Natural killer cell treated with Interleukin-12 subunit alpha and Interleukin-12 subunit beta and Interleukin-15 and Interleukin-18, amount 100 ng/mL, for 72 hours (primary cell): ENCODE measurements around the gene THOC7. TPM values are rescaled to one million over a fixed set of nuclear protein-coding genes. Genes with fewer than 3 reads are reported as not detected.

Source experiments
- ATAC-seq, 2 donors: fragments of 150-1000 bp; cut with Tn5 transposase in 1 of 2; sonication (Bioruptor Pico), chemical (Tn5 transposase) in 1 of 2; 2 replicates each; pipeline ENCODE4 v1.10.0; 2021
- DNase-seq: peaks from one replicate; pipeline ENCODE4 v3.0.0; 2022; ENCODE audit warnings: low spot score
- H3K27ac Mint-ChIP-seq, 2 donors: 1 replicate in 1 of 2; 2 replicates in 1 of 2; pipeline ENCODE4 v1.8.0; 2022; ENCODE audit warnings: mixed read lengths in 2 of 2, mild to moderate bottlenecking in 1 of 2, moderate library complexity in 1 of 2
- H3K27me3 Mint-ChIP-seq, 2 donors: 1 replicate in 1 of 2; 2 replicates in 1 of 2; pipeline ENCODE4 v1.8.0; 2022; ENCODE audit warnings: mixed read lengths in 2 of 2
- H3K36me3 Mint-ChIP-seq: one replicate; pipeline ENCODE4 v1.8.0; 2022; ENCODE audit warnings: mixed read lengths
- H3K4me1 Mint-ChIP-seq, 2 donors: 1 replicate in 1 of 2; 2 replicates in 1 of 2; pipeline ENCODE4 v1.8.0; 2022; ENCODE audit warnings: low read depth in 2 of 2, mixed read lengths in 2 of 2, mild to moderate bottlenecking in 1 of 2
- H3K4me3 Mint-ChIP-seq: one replicate; pipeline ENCODE4 v1.8.0; 2022; ENCODE audit warnings: mixed read lengths
- H3K9me3 Mint-ChIP-seq: 2 replicates; pipeline ENCODE4 v1.8.0; 2022; ENCODE audit warnings: mixed read lengths
- total RNA-seq, 2 donors: library from RNA; stranded (reverse); gene quantifications; one replicate each; pipeline ENCODE4 v1.2.3, GENCODE V29; 2022

Gene THOC7
- total RNA-seq, 2 donors from 2014 or later = 65.7 to 74.1 TPM

- Mint-ChIP-seq H3K27ac (no peak overlapping the region), H3K36me3 (no peaks in the 10 kb centered on the region)
These were observed 18.4 kb downstream of the THOC7 start for GRCh38 chr3:63845215-63845614.

DNA sequence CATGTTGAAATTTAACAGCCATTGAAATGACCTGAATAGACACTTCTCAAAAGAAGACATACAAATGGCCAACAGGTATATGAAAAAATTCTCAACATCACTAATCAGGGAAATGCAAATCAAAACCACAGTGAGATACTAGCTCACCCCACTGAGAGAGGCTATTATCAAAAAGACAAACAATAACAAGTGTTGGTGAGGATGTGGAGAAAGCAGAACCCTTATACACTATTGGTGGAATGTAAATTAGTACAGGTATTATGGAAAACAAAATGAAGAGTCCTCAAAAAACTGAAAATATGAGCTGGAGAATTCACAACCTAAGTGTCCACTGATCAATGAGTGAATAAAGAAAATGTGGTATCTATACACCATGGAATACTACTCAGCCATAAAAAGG lies 21.5 kb downstream of the THOC7 start:
- no peak for DNase-seq
- H3K9me3 Mint-ChIP-seq = peaks cover 5% of the 10 kb centered on the region
- H3K27me3 Mint-ChIP-seq = no peaks in the 10 kb centered on the region
- peaks cover 0 to 7% of the 10 kb centered on the region in 2 donors for H3K4me1 Mint-ChIP-seq
- no peaks in the 10 kb centered on the region for H3K36me3 Mint-ChIP-seq
- ATAC-seq = no peak
- H3K27ac Mint-ChIP-seq = no peak overlapping the region
- no peak overlapping the region for H3K4me3 Mint-ChIP-seq

More at GRCh38 chr3:63845215-63845614, 18.4 kb downstream of the THOC7 start:
- no peak overlapping the region for H3K4me3 Mint-ChIP-seq
- ATAC-seq (no peak), DNase-seq (no peak)
- H3K27me3 Mint-ChIP-seq = no peaks in the 10 kb centered on the region
- H3K4me1 Mint-ChIP-seq = peaks cover 0 to 7% of the 10 kb centered on the region in 2 donors
- H3K9me3 Mint-ChIP-seq = peaks cover 5% of the 10 kb centered on the region

DNA sequence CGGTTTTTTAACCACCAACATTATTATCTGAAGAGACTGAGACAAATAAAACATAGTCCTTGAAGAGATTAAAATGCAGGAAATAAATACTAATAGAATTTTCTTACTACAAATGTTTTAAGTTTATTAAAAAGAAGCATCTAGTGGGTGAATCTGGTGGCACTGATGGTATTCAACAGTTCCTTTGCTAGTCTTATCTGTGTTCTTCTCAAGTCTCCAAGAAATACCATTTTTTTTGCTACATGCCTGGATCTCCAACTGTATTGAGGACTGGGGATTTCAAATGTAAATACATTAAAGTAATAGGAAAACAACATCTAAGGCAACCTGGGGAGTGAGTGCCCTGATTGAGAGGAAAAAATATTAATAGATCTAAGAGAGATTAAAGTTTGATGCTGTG lies 21.9 kb downstream of the THOC7 start:
- H3K36me3 Mint-ChIP-seq = no peaks in the 10 kb centered on the region
- DNase-seq = no peak
- no peak overlapping the region for H3K4me3 Mint-ChIP-seq
- H3K27me3 Mint-ChIP-seq = no peaks in the 10 kb centered on the region
- H3K4me1 Mint-ChIP-seq = peaks cover 0 to 7% of the 10 kb centered on the region in 2 donors
- ATAC-seq = no peak
- H3K27ac Mint-ChIP-seq = no peak overlapping the region
- H3K9me3 Mint-ChIP-seq = peaks cover 5% of the 10 kb centered on the region

DNA sequence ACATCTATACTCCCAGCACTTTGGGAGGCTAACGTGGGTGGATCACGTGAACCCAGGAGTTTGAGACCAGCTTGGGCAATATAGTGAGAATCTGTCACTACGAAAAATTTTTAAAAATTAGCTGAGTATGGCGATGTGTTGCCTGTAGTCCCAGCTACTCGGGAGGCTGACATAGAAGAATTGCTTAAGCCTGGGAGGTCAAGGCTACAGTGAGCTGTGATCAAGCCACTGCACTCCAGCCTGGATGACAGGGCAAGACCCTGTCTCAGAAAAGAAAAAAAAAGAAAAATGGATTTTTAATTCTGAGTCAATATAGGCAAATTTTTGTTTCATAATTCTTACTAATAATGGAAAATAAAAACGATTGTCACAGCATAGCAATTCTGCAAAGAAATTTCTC lies 31.2 kb downstream of the THOC7 start:
- no peak overlapping the region for H3K27ac Mint-ChIP-seq
- H3K4me1 Mint-ChIP-seq = no peaks in the 10 kb centered on the region
- H3K4me3 Mint-ChIP-seq = no peak overlapping the region
- H3K27me3 Mint-ChIP-seq = no peaks in the 10 kb centered on the region
- no peaks in the 10 kb centered on the region for H3K9me3 Mint-ChIP-seq
- ATAC-seq (no peak), DNase-seq (no peak)
- peaks cover 5% of the 10 kb centered on the region for H3K36me3 Mint-ChIP-seq

DNA sequence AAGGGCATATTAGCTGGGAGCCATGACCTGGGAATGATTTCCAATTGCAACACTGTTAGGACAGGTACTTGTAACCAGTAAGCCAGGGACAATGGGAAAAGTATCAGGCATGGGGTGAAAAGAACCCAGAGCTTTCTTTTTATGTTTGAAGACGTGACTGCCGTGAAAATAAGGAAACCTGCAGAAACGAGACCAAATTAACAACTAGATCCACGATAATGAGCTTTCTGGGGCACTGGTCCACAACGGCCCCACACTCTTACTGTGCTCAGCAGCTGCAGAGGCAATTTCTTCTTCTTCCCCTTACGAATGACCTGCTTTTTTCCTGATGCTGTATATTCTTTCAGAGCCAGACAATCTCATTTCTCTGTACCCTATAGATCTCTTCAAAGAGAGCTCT lies 33.1 kb downstream of the THOC7 start:
- peaks cover 5% of the 10 kb centered on the region for H3K36me3 Mint-ChIP-seq
- no peaks in the 10 kb centered on the region for H3K4me1 Mint-ChIP-seq
- no peaks in the 10 kb centered on the region for H3K27me3 Mint-ChIP-seq
- no peaks in the 10 kb centered on the region for H3K9me3 Mint-ChIP-seq
- no peak overlapping the region for H3K27ac Mint-ChIP-seq
- ATAC-seq = no peak
- no peak for DNase-seq
- H3K4me3 Mint-ChIP-seq = no peak overlapping the region

DNA sequence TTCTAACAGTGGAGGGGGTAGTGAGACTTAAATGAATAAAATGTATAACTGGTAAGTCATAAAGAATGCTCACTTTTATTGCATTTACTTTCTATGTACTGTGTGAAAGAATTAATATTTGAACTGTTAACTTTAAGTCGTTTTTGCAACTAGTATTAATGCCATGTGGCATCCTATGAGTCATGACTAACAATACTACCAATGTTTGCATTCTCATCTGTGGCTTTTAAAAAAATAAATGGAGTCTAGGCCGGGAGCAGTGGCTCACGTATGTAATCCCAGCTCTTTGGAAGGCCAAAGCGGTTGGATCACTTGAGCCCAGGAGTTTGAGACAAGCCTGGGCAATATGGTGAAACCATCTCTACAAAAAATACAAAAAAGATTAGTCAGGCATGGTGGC lies 39.3 kb downstream of the THOC7 start:
- DNase-seq (no peak), ATAC-seq (no peak)
- Mint-ChIP-seq H3K36me3 (peaks cover 3% of the 10 kb centered on the region), H3K27me3 (no peaks in the 10 kb centered on the region), H3K4me1 (no peaks in the 10 kb centered on the region), H3K4me3 (no peak overlapping the region), H3K9me3 (no peaks in the 10 kb centered on the region), H3K27ac (no peak overlapping the region)

- H3K27ac Mint-ChIP-seq = no peak within 1 kb of the TSS
- H3K4me1 Mint-ChIP-seq = peaks cover 16 to 20% of the 10 kb centered on the region in 2 donors
- H3K27me3 Mint-ChIP-seq = no peaks in the 10 kb centered on the region
- no peaks in the 10 kb centered on the region for H3K9me3 Mint-ChIP-seq
- no peak for DNase-seq
- peaks cover 5% of the 10 kb centered on the region for H3K36me3 Mint-ChIP-seq
- ATAC-seq = no peak
- no peak within 1 kb of the TSS for H3K4me3 Mint-ChIP-seq
These were observed 44.5 kb downstream of the THOC7 start, which contains the start of gene C3orf49 for GRCh38 chr3:63819151-63819398. TSS of gene C3orf49 (plus strand) at chr3:63819299. CDS start at chr3:63819472, 173 bp downstream.

DNA sequence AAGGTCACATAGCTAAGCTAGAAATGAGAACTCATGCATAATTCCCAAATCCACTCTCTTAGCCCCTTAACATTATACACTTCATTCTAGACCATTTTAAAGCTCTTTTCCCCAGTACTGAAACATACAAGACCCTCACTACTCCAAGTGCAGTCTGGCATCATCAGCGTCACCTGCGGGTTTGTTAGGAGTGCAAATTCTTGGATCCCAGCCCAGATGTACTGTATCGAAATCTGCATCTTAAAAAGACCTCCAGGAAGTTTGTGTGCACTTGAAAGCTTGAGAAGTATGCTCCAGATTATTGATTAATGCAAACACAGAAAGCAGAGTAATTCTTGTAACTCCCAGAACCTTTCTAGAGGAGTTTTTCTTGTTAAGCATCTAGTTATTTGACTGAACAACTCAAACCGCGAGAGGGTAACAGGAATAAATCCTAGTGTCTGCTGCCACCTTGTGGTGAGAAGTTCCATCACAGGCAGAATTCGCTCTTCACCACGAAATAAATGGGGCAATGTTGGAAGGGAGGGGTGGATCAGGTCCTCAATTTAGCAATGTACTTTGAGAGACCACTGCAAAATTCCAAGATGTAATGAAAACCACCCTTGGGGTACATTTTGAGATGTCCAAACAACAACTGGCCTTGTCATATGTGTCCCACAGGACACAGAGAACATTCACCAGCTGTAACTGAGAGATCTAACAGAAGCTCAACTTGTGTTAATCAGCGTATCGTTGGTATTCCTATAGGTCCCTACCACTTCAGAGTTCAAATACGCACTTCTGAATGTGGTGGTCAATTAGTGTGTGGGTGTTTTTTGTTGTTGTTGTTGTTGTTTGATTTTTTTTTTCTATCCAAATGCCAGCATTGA lies 45.1 kb downstream of the THOC7 start:
- no peak overlapping the region for H3K27ac Mint-ChIP-seq
- peaks cover 5% of the 10 kb centered on the region for H3K36me3 Mint-ChIP-seq
- ATAC-seq (no peak), DNase-seq (no peak)
- H3K4me1 Mint-ChIP-seq = peaks cover 16 to 20% of the 10 kb centered on the region in 2 donors
- H3K4me3 Mint-ChIP-seq = no peak overlapping the region
- H3K9me3 Mint-ChIP-seq = no peaks in the 10 kb centered on the region
- no peaks in the 10 kb centered on the region for H3K27me3 Mint-ChIP-seq

- H3K9me3 Mint-ChIP-seq = no peaks in the 10 kb centered on the region
- no peaks in the 10 kb centered on the region for H3K27me3 Mint-ChIP-seq
- ATAC-seq = no peak
- DNase-seq = no peak
- peaks cover 5% of the 10 kb centered on the region for H3K36me3 Mint-ChIP-seq
- H3K4me1 Mint-ChIP-seq = peaks cover 16 to 20% of the 10 kb centered on the region in 2 donors
- H3K4me3 Mint-ChIP-seq = no peak overlapping the region
- H3K27ac Mint-ChIP-seq = no peak overlapping the region
These were observed 46.4 kb downstream of the THOC7 start for GRCh38 chr3:63817225-63817624.

DNA sequence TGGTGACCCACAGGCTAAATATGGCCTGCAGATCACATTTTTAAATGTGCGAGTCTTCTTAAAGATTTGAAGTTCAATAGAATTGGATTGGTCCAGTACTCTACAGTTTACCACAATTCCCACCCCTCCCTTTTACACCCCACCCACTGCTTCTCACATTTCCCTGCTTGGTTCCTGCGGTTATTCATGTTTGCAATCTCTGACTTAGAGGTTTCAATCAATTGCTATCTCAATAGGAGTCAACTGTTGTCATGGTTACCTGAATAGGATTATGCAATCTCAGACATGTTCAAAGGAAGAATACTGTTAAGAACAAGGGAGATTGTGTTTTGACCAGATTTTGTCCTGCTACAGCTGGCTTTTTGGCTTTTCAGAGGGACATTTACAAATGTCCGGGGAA lies 49.4 kb downstream of the THOC7 start:
- peak in 1 of 2 donors; percentile 28 for ATAC-seq
- H3K36me3 Mint-ChIP-seq = peaks cover 5% of the 10 kb centered on the region
- H3K27ac Mint-ChIP-seq = no peak overlapping the region
- H3K9me3 Mint-ChIP-seq = no peaks in the 10 kb centered on the region
- H3K4me1 Mint-ChIP-seq = peaks cover 16 to 20% of the 10 kb centered on the region in 2 donors
- H3K4me3 Mint-ChIP-seq = no peak overlapping the region
- H3K27me3 Mint-ChIP-seq = no peaks in the 10 kb centered on the region
- DNase-seq = no peak

GRCh38 chr3:63809607-63810006 lies 54.0 kb downstream of the THOC7 start:
- Mint-ChIP-seq H3K36me3 (no peaks in the 10 kb centered on the region), H3K27ac (no peak overlapping the region), H3K4me1 (peaks cover 4 to 5% of the 10 kb centered on the region in 2 donors), H3K27me3 (no peaks in the 10 kb centered on the region), H3K9me3 (no peaks in the 10 kb centered on the region), H3K4me3 (no peak overlapping the region)
- ATAC-seq (no peak), DNase-seq (no peak)

DNA sequence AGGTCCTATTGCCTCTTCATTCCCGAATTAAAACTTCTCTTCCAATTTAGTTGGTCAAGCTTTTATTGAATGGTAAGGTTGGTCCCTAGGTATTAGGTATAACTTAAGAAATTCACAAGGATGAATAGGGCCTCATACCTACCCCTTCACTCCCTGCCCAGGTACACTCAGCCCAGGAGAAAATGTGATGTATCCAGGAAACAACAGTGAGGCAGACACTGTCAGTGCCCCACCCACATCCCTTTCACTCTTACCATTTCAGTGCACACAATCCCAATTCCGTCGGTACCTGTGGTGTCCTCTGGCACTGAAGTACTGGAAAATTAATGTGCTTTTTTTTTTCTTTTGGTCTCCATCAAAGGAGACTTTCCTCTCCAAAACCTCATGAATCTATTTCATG lies 55.0 kb downstream of the THOC7 start:
- H3K9me3 Mint-ChIP-seq = no peaks in the 10 kb centered on the region
- no peak overlapping the region for H3K4me3 Mint-ChIP-seq
- H3K36me3 Mint-ChIP-seq = no peaks in the 10 kb centered on the region
- H3K27me3 Mint-ChIP-seq = no peaks in the 10 kb centered on the region
- H3K27ac Mint-ChIP-seq = no peak overlapping the region
- DNase-seq = no peak
- H3K4me1 Mint-ChIP-seq = no peaks in the 10 kb centered on the region
- ATAC-seq = no peak

GRCh38 chr3:63807961-63808565 lies 55.5 kb downstream of the THOC7 start:
- ATAC-seq (no peak), DNase-seq (no peak)
- no peaks in the 10 kb centered on the region for H3K4me1 Mint-ChIP-seq
- no peaks in the 10 kb centered on the region for H3K36me3 Mint-ChIP-seq
- H3K4me3 Mint-ChIP-seq = no peak overlapping the region
- no peaks in the 10 kb centered on the region for H3K9me3 Mint-ChIP-seq
- no peak overlapping the region for H3K27ac Mint-ChIP-seq
- H3K27me3 Mint-ChIP-seq = no peaks in the 10 kb centered on the region

DNA sequence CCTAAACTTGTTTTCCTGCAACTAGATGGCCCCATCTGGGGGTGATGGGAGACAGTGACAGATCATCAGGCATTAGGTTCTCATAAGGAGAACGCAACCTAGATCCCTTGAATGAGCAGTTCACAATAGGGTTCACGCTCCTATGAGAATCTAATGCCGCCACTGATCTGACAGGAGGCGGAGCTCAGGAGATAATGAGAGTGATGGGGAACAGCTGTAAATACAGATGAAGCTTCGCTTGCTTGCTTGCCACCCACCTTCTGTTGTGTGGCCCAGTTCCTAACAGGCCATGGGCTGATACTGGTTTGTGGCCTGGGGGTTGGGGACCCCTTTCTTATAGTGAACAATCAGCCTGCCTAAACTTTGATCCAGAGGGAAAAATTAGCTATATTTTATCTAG lies 59.7 kb downstream of the THOC7 start:
- H3K9me3 Mint-ChIP-seq = no peaks in the 10 kb centered on the region
- no peaks in the 10 kb centered on the region for H3K36me3 Mint-ChIP-seq
- no peaks in the 10 kb centered on the region for H3K4me1 Mint-ChIP-seq
- ATAC-seq = no peak
- no peak overlapping the region for H3K27ac Mint-ChIP-seq
- H3K27me3 Mint-ChIP-seq = peaks cover 1 to 3% of the 10 kb centered on the region in 2 donors
- DNase-seq = no peak
- no peak overlapping the region for H3K4me3 Mint-ChIP-seq
